Keratinocyte (primary cell): Measurements from ENCODE around the gene PCTP.

Source experiments
- CTCF ChIP-seq, 3 experiments: IDR thresholded peaks in 1 of 3; conservative IDR thresholded peaks in 1 of 3; optimal IDR thresholded peaks in 1 of 3; 2 replicates in 2 of 3; 3 replicates in 1 of 3; pipeline versions ENCODE3 to v1.5.1; 2011; ENCODE audit warnings: low read length in 3 of 3, mild to moderate bottlenecking in 3 of 3, moderate library complexity in 2 of 3, control low read depth in 1 of 3, inconsistent platforms in 1 of 3; ENCODE audit not compliant: insufficient read depth in 2 of 3; ENCODE audit errors: extremely low read depth in 1 of 3
- EZH2 ChIP-seq: IDR thresholded peaks from one replicate; pipeline ENCODE4 v1.6.1; 2012; ENCODE audit warnings: inconsistent platforms, mild to moderate bottlenecking, low read length, moderate library complexity

- TF ChIP-seq CTCF (optimal IDR thresholded peaks at IDR 0.05 in 1 of 3, IDR thresholded peaks at IDR 0.05 in 1 of 3, conservative IDR thresholded peaks at IDR 0.05 in 1 of 3; ENCODE audit: extremely low read depth in 1 of 3, insufficient read depth in 2 of 3, low read length in 3 of 3) (no peak), EZH2 (no peak)
Measured at GRCh38 chr17:55757659-55758058, 6.8 kb downstream of the PCTP start.
